ENCODE data around the gene ENPP1.

GRCh38 chr6:131898718-131899117 lies 90.9 kb downstream of the ENPP1 start:
- TF ChIP-seq CTCF (IDR thresholded peaks at IDR 0.05 in 2 of 3, conservative IDR thresholded peaks at IDR 0.05 in 1 of 3; ENCODE audit: insufficient read depth in 2 of 3, low read depth in 1 of 3, low read length in 3 of 3) (no peak), KLF10 (CRISPR knock-in tag; IDR thresholded peaks at IDR 0.05) (no peak), PKNOX1 (IDR thresholded peaks at IDR 0.05) (no peak), EP300 (IDR thresholded peaks at IDR 0.05; ENCODE audit: low read length) (no peak), POLR2A (conservative IDR thresholded peaks at IDR 0.05) (no peak), SIN3B (IDR thresholded peaks at IDR 0.05; ENCODE audit: low read depth) (no peak), ZNF318 (IDR thresholded peaks at IDR 0.05; ENCODE audit: borderline replicate concordance in 1 of 2, low read depth in 1 of 2) (no peak), ZNF23 (CRISPR knock-in tag; IDR thresholded peaks at IDR 0.05) (no peak), PBX2 (CRISPR knock-in tag; IDR thresholded peaks at IDR 0.05; ENCODE audit: low read depth) (no peak), PBX2 (tag; conservative IDR thresholded peaks at IDR 0.05; ENCODE audit: low read depth) (no peak), EZH2 (IDR thresholded peaks at IDR 0.05; ENCODE audit: borderline replicate concordance, low read depth, low read length) (no peak), ZBTB7A (IDR thresholded peaks at IDR 0.05; ENCODE audit: borderline replicate concordance, control insufficient read depth, low read depth, low read length) (no peak), BCL6 (CRISPR knock-in tag; IDR thresholded peaks at IDR 0.05) (no peak), MBD1 (CRISPR knock-in tag; IDR thresholded peaks at IDR 0.05) (no peak)

Measured in K562 (cell line).